HuH-7 (cell line): ENCODE measurements around the gene CCL17.
"Not testable (repeated sequence)": the region's sequence is repeated elsewhere in the genome, so short reads cannot be mapped to it uniquely, and the experiment has no call there.

Source experiments
- DNase-seq: peaks from one replicate; pipeline ENCODE4 v3.0.0; 2011; ENCODE audit warnings: low spot score

Gene CCL17

DNA sequence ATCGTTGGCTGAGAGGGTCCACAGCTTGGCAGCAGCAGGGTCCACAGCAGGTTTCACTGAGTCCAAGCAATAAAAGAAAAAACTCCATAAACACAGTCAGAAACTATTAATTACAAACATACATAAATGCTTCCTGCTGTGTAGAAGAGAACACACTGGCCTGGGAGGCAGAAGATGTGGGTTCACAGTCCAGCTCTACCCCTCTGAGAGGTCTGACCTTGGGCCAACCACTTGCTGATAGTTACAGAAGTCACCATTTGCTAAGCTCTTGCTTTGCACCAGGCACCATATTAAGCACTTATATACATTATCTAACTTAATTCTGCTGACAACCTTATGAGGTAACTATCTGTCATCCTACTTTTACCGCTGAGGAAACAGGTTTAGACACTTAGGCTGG lies 27.9 kb downstream of the CCL17 start:
- DNase-seq, result no peak

DNA sequence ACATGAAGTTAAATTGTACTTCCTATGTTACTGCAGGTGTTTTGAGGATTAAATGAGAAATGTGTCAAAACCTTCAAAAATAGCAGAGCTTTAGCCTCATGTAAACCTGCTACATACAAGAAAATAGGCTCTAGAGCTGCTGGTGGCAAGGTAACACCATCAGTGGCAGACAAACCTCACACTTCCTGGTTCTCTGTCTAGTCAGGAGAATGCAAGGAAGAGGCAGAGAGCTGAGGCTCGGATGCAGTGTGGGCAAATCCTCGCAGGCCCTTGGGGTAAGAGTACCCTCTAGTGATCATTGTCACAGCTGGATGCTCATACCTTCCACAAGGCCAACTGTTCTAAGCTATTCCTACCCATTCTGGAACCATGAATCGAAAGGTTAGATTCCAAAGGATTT lies 28.4 kb downstream of the CCL17 start:
- DNase-seq, result no peak

DNA sequence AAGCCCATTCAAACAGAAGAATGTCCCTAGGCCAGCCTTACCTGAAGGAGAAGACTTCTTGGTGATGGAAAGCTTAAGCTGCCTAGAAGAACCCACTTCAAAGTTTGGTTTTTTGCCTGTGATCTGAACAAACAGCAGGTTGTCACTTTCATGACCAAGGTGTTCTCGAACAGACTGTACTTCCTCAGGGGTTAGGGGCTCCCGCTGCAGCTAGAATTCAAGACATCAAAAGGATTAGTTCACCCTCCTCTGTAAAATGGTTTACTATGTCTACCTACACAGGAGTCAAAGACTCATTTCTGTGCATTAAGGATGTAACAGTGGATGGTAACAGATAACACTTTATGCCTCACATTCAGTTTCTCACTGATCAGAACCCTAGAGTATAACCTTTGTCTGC lies 29.4 kb downstream of the CCL17 start:
- no peak for DNase-seq

DNA sequence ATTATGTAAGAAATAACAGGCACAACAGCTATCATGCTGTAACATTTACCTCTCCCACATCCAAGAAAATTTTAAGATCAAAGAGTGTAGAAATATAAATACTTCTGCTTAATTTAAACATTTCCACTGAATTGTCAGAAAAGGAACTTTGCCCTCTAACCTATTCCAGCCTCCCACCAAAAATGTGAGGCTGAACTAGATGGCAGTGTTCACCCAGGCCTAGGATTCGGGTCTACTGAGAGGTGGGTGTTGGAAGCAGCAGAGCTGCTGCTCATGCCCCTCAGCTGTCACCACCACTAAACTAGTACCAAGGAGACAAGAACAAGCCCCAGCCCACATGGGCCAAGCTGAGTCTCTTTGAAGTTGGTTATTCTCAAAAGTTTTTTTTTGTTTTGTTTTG lies 31.3 kb downstream of the CCL17 start:
- no peak for DNase-seq

DNA sequence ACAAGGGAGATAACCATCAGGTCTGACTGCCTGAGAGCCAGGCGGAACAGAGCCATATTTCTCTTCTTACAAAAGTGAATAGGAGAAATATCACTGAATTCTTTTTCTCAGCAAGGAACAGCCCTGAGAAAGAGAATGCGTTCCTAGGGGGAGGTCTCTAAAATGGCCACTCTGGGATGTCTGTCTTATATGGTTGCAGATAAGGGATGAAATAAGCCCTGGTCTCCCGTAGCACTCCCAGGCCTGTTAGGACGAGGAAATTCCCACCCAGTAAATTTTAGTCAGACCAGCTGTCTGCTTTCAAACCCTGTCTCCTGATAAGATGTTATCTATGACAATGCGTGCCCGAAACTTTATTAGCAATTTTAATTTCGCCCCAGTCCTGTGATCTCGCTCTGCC lies 35.4 kb downstream of the CCL17 start:
- not testable (repeated sequence) for DNase-seq

DNA sequence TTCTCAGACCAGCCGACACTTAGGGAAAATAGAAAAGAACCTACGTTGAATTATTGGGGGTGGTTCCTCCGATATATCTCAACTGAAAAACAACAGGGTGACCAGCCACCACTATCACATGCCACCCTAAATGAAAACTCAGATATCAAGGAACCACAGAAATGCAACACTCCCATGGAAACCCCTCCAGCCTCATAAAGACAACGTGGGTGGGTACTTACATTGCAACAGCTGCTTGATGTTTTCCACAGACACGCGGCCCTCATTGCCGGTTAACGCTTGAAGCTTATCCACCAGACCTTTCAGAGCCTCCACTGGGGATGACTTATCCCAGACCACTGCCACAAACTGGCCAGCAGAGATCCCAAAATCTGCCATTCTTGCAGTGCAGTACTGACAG lies 36.0 kb downstream of the CCL17 start:
- not testable (repeated sequence) for DNase-seq

DNA sequence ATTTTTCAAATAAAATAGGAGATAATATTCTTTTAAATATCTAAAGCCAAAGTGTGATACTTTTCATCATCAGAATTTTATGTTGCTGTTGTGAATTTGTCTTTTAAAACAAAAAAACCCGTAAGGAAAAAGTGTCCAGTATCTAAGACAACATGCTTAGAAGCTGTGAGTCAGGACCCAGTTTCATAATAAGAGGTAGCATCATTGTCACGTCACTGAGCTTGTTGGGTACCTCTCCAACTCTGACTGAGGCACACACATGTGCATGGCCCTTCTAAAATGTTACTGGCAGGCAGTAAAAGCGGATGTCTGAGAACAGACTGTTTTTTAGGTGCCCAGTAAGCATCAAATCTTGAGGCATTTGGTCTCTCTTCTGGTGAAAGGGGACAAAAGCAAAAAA lies 40.1 kb downstream of the CCL17 start:
- no peak for DNase-seq

DNA sequence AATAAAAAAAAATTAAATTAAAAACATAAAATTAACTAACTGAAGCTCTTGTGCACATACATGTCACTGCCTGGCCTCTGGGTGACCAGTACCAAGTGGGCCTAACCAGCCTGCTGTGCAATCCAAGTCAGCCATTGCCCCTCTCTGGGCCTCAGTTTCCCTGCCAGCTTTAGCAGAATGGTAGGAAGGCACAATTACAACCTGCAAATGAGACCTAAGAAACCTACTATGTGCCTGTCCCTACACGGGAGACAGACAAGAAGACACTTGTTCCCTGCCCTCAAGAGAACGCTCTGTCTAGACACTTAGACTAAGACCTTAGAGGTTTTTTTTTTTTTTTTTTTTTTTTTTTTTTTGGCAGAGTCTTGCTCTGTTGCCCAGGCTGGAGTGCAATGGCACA lies 40.9 kb downstream of the CCL17 start:
- DNase-seq, result no peak

DNA sequence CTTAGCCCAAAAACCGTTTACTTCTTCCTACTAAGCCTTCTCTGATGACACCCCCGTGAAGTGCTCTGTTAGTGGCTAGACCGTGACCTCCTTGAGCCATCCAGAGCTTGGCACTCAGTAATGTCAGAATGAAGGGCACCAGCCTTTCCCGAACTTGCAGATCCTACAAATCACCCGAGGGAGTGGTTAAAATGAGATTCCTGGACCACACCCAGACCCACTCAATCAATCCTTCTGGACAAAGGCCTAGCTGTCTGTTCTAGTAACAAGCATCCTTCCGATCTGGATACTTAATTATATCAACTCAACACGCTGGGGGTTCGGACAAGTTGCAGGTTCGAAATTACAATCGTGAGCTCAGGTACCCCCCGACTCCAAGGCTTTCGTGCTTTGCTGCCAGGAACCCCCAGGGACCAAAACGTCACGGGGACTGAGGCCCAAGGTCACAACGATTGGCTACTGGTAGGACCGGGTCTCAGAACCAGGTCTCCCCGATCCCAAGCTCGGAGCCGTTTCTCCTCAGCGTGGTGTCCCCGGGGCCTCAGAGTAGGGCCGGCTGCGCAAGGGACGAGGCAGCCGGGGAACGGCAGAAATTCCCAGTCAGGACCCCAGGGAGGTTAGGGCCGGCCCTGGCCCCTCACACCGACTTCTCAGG lies 42.1 kb downstream of the CCL17 start:
- peak; percentile 29 for DNase-seq

DNA sequence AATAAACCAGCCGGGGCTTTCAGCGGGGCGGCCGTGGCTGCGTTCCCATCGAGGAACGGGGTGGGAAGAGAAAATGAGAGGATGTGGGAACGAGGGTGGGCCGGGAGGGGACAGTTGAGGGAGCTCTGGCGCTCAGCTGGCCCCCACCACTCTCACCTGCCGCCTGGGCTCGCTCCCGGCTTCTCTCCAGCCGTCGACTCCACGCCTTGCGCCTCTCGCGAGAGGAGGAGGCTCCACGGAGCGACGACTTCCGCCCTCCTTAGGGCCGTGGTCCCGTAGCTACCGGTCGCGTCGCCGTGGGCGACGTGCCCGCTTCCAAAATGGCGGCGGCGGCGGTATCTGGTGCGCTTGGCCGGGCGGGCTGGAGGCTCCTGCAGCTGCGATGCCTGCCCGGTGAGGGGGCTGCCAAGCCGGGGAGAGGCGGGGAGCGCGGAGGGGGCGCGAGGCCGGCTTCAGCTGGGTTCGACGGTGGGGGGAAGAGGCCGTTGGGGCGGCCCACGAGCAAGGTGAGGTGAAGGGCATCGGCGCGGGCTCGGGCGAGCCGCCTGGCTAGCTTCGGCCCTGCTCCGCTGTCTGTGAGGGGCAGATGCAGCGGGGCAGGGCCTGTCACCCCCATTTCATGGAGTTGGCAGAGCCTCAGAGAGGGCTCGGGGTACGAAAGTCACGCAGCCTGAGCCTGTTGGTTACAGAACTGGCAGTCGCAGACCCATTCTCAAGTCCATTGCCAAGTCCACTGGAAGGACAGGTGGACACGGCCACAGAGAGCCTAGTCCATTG lies 42.8 kb downstream of the CCL17 start, which contains the start of the genes CIAPIN1 and COQ9:
Gene CIAPIN1, minus strand, starts transcription at position 200 of the 777 bp plus-strand sequence. CDS start 6,457 bp downstream, outside the sequence.
Gene COQ9, plus strand, starts transcription at position 294 of the 777 bp plus-strand sequence. Its CDS starts 27 bp downstream, at position 321.
- peak; percentile 79 for DNase-seq

DNA sequence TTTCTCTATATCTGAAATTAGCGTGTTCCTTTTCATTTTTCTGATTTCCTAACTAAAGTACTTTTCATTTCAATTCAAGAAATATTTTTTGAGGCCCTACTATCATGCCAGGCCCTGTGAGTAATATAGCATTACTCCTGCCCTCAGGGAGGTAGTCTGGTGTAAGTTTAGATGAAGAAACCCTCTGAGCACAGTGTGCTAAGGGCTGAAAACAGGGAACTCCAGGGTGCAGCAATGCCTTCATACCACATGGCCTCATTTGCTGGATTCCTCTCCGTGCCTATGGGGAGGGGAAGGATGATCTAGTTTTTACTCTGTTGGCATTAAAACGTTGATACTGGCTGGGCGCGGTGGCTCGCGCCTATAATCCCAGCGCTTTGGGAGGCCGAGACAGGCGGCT lies 47.5 kb downstream of the CCL17 start:
- DNase-seq, result no peak

DNA sequence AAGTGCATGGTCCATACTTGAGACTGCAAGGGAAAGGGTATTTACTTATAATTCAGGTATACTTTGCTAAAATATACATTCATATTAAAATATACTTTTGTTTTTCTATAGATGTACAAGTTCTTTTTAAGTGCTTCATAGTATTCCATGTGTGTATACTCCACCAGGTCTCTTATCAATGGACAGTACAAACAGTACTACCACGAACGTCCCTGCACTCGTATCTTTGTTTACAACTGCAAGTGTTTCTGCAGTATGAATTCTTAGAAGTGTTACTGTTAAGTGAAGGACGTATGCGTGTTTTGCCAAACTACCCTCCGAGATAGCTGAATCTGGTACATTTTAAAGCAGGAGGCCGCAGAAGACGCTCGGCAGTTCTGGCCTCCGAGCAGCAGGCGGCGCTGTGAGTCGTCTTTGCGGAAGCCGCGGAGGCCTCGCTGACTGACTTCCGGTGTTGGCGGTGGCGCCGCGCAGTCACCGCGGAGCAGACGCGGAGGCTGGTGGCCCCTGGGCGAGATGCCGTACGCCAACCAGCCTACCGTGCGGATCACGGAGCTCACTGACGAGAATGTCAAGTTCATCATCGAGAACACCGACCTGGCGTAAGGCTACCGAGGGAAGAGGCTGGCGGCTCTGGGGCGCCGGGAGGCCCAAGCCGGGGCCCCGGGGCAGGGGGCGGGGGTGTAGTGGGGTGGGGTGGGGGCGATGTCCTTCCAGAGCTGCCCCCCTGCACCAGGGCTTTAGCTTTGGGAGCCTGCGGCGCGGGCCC lies 57.8 kb downstream of the CCL17 start, which contains the start of gene POLR2C:
Gene POLR2C, plus strand, starts transcription at position 471 of the 769 bp plus-strand sequence. Its CDS starts 46 bp downstream, at position 517.
- DNase-seq, result peak; percentile 72

DNA sequence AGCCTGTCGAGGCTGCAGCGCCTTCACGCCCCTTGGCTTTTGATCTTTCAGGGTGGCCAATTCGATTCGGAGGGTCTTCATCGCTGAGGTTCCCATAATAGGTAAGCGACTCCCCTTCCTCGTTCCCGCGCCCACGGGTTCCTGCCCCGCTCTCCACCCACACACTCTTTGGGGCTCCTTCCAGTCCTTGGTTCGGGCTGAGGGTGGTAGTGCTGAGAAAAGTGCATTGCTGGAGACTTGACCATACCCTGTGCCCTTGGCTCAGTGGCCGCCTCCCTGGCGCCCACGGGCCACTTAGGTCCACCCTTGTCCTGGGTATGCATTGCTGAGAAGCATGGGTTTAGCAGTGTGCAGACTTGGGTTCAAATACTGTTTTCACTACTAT lies 58.4 kb downstream of the CCL17 start:
- no peak for DNase-seq

DNA sequence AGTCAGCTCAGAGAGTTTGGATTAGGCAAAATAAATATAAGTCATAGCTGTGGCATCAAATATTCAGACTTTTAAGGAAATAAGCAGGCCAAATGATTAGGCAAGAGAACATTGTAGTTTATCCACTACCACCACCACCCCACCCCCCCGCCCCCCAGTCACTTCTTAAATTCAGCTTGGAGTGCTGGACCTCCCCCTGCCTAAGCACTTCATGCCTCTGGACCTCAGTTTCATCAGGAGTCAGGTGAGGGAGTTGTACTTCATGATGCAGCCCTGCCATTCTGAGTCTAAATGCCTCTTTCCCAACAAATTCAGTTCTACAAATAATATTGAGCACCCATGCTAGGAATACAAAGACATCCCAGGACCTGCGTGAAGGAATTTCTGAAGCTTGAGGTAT lies 60.0 kb downstream of the CCL17 start:
- no peak for DNase-seq
